Liver (tissue), 3 donors: ENCODE results near the gene CCDC112.

Experiments used
- FOXA1 ChIP-seq: IDR thresholded peaks from 2 replicates; pipeline ENCODE4 v1.6.1; 2016; ENCODE audit warnings: antibody characterized with exemption
- GABPA ChIP-seq, 2 donors: IDR thresholded peaks in 1 of 2; conservative IDR thresholded peaks in 1 of 2; 2 replicates each; pipeline ENCODE4 v1.6.1; 2016; ENCODE audit warnings: antibody characterized with exemption in 2 of 2, mild to moderate bottlenecking in 1 of 2, moderate library complexity in 1 of 2
- JUND ChIP-seq, 2 donors: IDR thresholded peaks; 2 replicates each; pipeline ENCODE4 v1.6.1; 2016; ENCODE audit warnings: antibody characterized with exemption in 2 of 2
- RAD21 ChIP-seq, 2 donors: IDR thresholded peaks; 2 replicates each; pipeline ENCODE4 v1.6.1; 2016; ENCODE audit warnings: antibody characterized with exemption in 2 of 2, mild to moderate bottlenecking in 2 of 2
- SP1 ChIP-seq: IDR thresholded peaks from 2 replicates; pipeline ENCODE4 v1.6.1; 2018; ENCODE audit warnings: antibody characterized with exemption, mild to moderate bottlenecking
- TAF1 ChIP-seq: conservative IDR thresholded peaks from 2 replicates; pipeline ENCODE4 v1.6.1; 2016; ENCODE audit warnings: antibody characterized with exemption, mild to moderate bottlenecking
- YY1 ChIP-seq: IDR thresholded peaks from 2 replicates; pipeline ENCODE4 v1.6.1; 2016; ENCODE audit warnings: antibody characterized with exemption, mild to moderate bottlenecking
- TF ChIP-seq, protein P1 (sequence below): fragments of 150-350 bp; IDR thresholded peaks from 2 replicates; pipeline ENCODE4 v1.5.1; 2017; ENCODE audit warnings: improper control_type of control experiment, low read depth, low read length; ENCODE audit not compliant: missing input control
- TF ChIP-seq, protein P2 (sequence below): IDR thresholded peaks from 2 replicates; pipeline ENCODE4 v1.6.1; 2016; ENCODE audit warnings: antibody characterized with exemption
- TF ChIP-seq, protein P3 (sequence below): IDR thresholded peaks from 2 replicates; pipeline ENCODE4 v1.6.1; 2016; ENCODE audit warnings: antibody characterized with exemption
- TF ChIP-seq, protein P4 (sequence below): IDR thresholded peaks from 2 replicates; pipeline ENCODE4 v1.6.1; 2016; ENCODE audit warnings: antibody characterized with exemption
- TF ChIP-seq, protein P5 (sequence below): IDR thresholded peaks from 2 replicates; pipeline ENCODE4 v1.6.1; 2016; ENCODE audit warnings: antibody characterized with exemption, mild to moderate bottlenecking
- donor health status: healthy.
- donor health status: healthy.

DNA sequence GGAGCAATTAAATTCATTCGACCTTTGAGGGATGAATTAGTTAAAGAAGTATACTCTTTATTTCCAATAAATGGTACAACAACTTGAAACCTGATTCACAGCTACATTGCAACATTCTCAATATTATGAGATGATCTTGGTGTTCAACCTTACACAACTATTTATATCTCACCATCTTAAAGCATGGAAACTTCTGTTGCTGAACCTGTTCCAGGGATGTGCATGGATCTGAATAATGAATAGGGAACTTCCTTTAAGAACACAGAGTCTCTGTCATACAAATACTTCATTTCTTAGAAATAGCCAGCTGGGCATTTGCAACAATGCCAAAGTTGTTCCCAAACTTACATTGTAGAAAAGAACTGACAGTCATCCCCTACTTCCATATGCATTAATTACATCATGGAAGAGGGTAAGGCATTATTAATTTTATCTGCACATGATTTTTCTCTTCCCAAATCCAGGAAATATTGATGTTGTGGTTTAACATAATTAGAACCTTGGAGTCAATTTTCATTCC is 39.8 kb upstream of the CCDC112 start:
- TF ChIP-seq, protein P1, sequence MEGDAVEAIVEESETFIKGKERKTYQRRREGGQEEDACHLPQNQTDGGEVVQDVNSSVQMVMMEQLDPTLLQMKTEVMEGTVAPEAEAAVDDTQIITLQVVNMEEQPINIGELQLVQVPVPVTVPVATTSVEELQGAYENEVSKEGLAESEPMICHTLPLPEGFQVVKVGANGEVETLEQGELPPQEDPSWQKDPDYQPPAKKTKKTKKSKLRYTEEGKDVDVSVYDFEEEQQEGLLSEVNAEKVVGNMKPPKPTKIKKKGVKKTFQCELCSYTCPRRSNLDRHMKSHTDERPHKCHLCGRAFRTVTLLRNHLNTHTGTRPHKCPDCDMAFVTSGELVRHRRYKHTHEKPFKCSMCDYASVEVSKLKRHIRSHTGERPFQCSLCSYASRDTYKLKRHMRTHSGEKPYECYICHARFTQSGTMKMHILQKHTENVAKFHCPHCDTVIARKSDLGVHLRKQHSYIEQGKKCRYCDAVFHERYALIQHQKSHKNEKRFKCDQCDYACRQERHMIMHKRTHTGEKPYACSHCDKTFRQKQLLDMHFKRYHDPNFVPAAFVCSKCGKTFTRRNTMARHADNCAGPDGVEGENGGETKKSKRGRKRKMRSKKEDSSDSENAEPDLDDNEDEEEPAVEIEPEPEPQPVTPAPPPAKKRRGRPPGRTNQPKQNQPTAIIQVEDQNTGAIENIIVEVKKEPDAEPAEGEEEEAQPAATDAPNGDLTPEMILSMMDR: no peak
- TF ChIP-seq RAD21 (IDR thresholded peaks at IDR 0.05) (no peak), YY1 (no peak), TAF1 (no peak), GABPA (IDR thresholded peaks at IDR 0.05 in 1 of 2, conservative IDR thresholded peaks at IDR 0.05 in 1 of 2) (no peak), SP1 (no peak), FOXA1 (no peak), JUND (IDR thresholded peaks at IDR 0.05) (no peak)
- TF ChIP-seq, protein P2, sequence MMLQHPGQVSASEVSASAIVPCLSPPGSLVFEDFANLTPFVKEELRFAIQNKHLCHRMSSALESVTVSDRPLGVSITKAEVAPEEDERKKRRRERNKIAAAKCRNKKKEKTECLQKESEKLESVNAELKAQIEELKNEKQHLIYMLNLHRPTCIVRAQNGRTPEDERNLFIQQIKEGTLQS: no peak
- TF ChIP-seq, protein P3, sequence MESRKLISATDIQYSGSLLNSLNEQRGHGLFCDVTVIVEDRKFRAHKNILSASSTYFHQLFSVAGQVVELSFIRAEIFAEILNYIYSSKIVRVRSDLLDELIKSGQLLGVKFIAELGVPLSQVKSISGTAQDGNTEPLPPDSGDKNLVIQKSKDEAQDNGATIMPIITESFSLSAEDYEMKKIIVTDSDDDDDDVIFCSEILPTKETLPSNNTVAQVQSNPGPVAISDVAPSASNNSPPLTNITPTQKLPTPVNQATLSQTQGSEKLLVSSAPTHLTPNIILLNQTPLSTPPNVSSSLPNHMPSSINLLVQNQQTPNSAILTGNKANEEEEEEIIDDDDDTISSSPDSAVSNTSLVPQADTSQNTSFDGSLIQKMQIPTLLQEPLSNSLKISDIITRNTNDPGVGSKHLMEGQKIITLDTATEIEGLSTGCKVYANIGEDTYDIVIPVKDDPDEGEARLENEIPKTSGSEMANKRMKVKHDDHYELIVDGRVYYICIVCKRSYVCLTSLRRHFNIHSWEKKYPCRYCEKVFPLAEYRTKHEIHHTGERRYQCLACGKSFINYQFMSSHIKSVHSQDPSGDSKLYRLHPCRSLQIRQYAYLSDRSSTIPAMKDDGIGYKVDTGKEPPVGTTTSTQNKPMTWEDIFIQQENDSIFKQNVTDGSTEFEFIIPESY: no peak
- TF ChIP-seq, protein P4, sequence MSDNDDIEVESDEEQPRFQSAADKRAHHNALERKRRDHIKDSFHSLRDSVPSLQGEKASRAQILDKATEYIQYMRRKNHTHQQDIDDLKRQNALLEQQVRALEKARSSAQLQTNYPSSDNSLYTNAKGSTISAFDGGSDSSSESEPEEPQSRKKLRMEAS: no peak
- TF ChIP-seq, protein P5, sequence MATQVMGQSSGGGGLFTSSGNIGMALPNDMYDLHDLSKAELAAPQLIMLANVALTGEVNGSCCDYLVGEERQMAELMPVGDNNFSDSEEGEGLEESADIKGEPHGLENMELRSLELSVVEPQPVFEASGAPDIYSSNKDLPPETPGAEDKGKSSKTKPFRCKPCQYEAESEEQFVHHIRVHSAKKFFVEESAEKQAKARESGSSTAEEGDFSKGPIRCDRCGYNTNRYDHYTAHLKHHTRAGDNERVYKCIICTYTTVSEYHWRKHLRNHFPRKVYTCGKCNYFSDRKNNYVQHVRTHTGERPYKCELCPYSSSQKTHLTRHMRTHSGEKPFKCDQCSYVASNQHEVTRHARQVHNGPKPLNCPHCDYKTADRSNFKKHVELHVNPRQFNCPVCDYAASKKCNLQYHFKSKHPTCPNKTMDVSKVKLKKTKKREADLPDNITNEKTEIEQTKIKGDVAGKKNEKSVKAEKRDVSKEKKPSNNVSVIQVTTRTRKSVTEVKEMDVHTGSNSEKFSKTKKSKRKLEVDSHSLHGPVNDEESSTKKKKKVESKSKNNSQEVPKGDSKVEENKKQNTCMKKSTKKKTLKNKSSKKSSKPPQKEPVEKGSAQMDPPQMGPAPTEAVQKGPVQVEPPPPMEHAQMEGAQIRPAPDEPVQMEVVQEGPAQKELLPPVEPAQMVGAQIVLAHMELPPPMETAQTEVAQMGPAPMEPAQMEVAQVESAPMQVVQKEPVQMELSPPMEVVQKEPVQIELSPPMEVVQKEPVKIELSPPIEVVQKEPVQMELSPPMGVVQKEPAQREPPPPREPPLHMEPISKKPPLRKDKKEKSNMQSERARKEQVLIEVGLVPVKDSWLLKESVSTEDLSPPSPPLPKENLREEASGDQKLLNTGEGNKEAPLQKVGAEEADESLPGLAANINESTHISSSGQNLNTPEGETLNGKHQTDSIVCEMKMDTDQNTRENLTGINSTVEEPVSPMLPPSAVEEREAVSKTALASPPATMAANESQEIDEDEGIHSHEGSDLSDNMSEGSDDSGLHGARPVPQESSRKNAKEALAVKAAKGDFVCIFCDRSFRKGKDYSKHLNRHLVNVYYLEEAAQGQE: no peak
